Neural progenitor cell (in vitro differentiated cells): ENCODE data around the gene GAB2. TPM values are rescaled to one million over a fixed set of nuclear protein-coding genes. Genes with fewer than 3 reads are reported as not detected.

ENCODE experiments used
- DNase-seq: peaks from one replicate; pipeline ENCODE4 v3.0.0-alpha.2; 2016; ENCODE audit warnings: low spot score
- H2AFZ ChIP-seq: fragments of 200-600 bp; sonication (generic); replicated peaks from 2 replicates; pipeline ENCODE4 v1.6.1; 2016; ENCODE audit warnings: antibody characterized with exemption
- H3F3A ChIP-seq: fragments of 200-600 bp; sonication (generic); 2 replicates; pipeline ENCODE4 v1.6.1; 2016; ENCODE audit warnings: antibody characterized with exemption, low read depth
- H3K27ac ChIP-seq: fragments of 200-600 bp; sonication (generic); 2 replicates; pipeline ENCODE4 v1.5.1; 2016; ENCODE audit warnings: mild to moderate bottlenecking
- H3K27me3 ChIP-seq: fragments of 200-600 bp; sonication (generic); 2 replicates; pipeline ENCODE4 v1.6.1; 2016; ENCODE audit warnings: mild to moderate bottlenecking, moderate library complexity
- H3K36me3 ChIP-seq: fragments of 200-600 bp; sonication (generic); 2 replicates; pipeline ENCODE4 v1.5.1; 2016
- H3K4me1 ChIP-seq: fragments of 200-600 bp; sonication (generic); 2 replicates; pipeline ENCODE4 v1.6.1; 2016; ENCODE audit warnings: mixed run types
- H3K4me2 ChIP-seq: fragments of 200-600 bp; sonication (generic); 2 replicates; pipeline ENCODE4 v1.6.1; 2016
- H3K4me3 ChIP-seq: fragments of 200-600 bp; sonication (generic); 2 replicates; pipeline ENCODE4 v1.5.1; 2016
- H3K79me2 ChIP-seq: fragments of 200-600 bp; sonication (generic); 2 replicates; pipeline ENCODE4 v1.6.1; 2016; ENCODE audit warnings: low read depth
- H3K9ac ChIP-seq: fragments of 200-600 bp; sonication (generic); 2 replicates; pipeline ENCODE4 v1.6.1; 2016
- H3K9me3 ChIP-seq: fragments of 200-600 bp; sonication (generic); 2 replicates; pipeline ENCODE4 v1.5.1; 2016; ENCODE audit warnings: low read depth
- H4K20me1 ChIP-seq: fragments of 200-600 bp; sonication (generic); 2 replicates; pipeline ENCODE4 v1.6.1; 2016; ENCODE audit warnings: low read depth
- H3K27ac Mint-ChIP-seq: 3 replicates; pipeline ENCODE4 v1.8.0; 2021; ENCODE audit warnings: mixed read lengths
- H3K27me3 Mint-ChIP-seq: 2 replicates; pipeline ENCODE4 v1.8.0; 2022; ENCODE audit warnings: low read depth, mild to moderate bottlenecking, inconsistent platforms, moderate library complexity, mixed read lengths; ENCODE audit not compliant: insufficient read depth
- H3K36me3 Mint-ChIP-seq: 3 replicates; pipeline ENCODE4 v1.8.0; 2021; ENCODE audit warnings: mixed read lengths
- H3K4me1 Mint-ChIP-seq: 3 replicates; pipeline ENCODE4 v1.8.0; 2021; ENCODE audit warnings: mixed read lengths
- H3K4me3 Mint-ChIP-seq: 3 replicates; pipeline ENCODE4 v1.8.0; 2021; ENCODE audit warnings: mild to moderate bottlenecking, moderate library complexity, mixed read lengths
- H3K9me3 Mint-ChIP-seq: 3 replicates; pipeline ENCODE4 v1.8.0; 2020; ENCODE audit warnings: mixed read lengths
- EZH2 ChIP-seq: fragments of 200-600 bp; sonication (generic); IDR thresholded peaks from 2 replicates; pipeline ENCODE4 v1.6.1; 2017; ENCODE audit warnings: antibody characterized with exemption, mild to moderate bottlenecking, moderate library complexity
- EZH2phosphoT487 ChIP-seq: fragments of 200-600 bp; sonication (generic); IDR thresholded peaks from 2 replicates; pipeline ENCODE4 v1.6.1; 2017; ENCODE audit warnings: antibody characterized with exemption
- total RNA-seq: library from RNA; depleted of rRNA; stranded (reverse); fragments of >200 nt; gene quantifications from 2 replicates; pipeline ENCODE4 v1.2.3, GENCODE V29; 2015; ENCODE audit warnings: low replicate concordance
- TF ChIP-seq, protein P1 (sequence below): fragments of 200-600 bp; sonication (generic); IDR thresholded peaks from 2 replicates; pipeline ENCODE4 v1.5.1; 2017; ENCODE audit warnings: antibody characterized with exemption, mild to moderate bottlenecking

The GAB2 gene
- total RNA-seq, 1 donor from 2014 or later = 11.1 TPM

- Histone ChIP-seq H3K4me2 (no peak overlapping the region), H3K9me3 (no peaks in the 10 kb centered on the region), H3K4me1 (peaks cover 5% of the 10 kb centered on the region), H3F3A (no peaks in the 10 kb centered on the region), H3K9ac (no peak overlapping the region), H3K4me3 (no peak overlapping the region), H4K20me1 (peaks cover 4% of the 10 kb centered on the region), H2AFZ (no peak overlapping the region), H3K27me3 (no peaks in the 10 kb centered on the region), H3K36me3 (no peaks in the 10 kb centered on the region), H3K27ac (no peak overlapping the region), H3K79me2 (no peaks in the 10 kb centered on the region)
- H3K27ac Mint-ChIP-seq = no peak overlapping the region
- peaks cover 2% of the 10 kb centered on the region for H3K36me3 Mint-ChIP-seq
- no peak overlapping the region for H3K4me3 Mint-ChIP-seq
- no peak for DNase-seq
- peaks cover 7% of the 10 kb centered on the region for H3K4me1 Mint-ChIP-seq
- no peaks in the 10 kb centered on the region for H3K27me3 Mint-ChIP-seq
- TF ChIP-seq, protein P1, sequence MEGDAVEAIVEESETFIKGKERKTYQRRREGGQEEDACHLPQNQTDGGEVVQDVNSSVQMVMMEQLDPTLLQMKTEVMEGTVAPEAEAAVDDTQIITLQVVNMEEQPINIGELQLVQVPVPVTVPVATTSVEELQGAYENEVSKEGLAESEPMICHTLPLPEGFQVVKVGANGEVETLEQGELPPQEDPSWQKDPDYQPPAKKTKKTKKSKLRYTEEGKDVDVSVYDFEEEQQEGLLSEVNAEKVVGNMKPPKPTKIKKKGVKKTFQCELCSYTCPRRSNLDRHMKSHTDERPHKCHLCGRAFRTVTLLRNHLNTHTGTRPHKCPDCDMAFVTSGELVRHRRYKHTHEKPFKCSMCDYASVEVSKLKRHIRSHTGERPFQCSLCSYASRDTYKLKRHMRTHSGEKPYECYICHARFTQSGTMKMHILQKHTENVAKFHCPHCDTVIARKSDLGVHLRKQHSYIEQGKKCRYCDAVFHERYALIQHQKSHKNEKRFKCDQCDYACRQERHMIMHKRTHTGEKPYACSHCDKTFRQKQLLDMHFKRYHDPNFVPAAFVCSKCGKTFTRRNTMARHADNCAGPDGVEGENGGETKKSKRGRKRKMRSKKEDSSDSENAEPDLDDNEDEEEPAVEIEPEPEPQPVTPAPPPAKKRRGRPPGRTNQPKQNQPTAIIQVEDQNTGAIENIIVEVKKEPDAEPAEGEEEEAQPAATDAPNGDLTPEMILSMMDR = no peak
- TF ChIP-seq EZH2 (no peak), EZH2phosphoT487 (no peak)
- H3K9me3 Mint-ChIP-seq = no peaks in the 10 kb centered on the region
These were observed 160.0 kb downstream of the GAB2 start for GRCh38 chr11:78257654-78258053.

DNA sequence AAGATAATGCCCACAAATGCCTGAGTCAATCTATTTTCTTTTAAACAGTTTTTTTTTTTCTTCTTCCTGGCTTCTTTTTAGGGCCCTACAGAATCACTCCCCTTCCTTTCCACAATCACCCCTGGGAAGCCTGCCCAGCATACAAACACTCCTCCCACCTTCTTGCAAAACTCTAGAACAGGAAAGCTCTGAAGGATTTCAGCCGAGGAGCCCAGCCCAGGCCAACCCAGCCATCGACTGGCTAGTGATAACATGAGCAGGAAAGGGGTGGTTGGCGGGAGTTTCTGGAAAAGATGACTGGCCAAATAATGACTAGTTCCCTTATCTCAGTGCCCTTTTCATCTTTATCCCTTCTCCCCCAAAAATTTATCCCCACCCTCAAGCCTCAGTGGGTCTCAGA, 160.7 kb downstream of the GAB2 start:
- Histone ChIP-seq H3K4me1 (peaks cover 5% of the 10 kb centered on the region), H4K20me1 (peaks cover 4% of the 10 kb centered on the region), H3K4me2 (no peak overlapping the region), H3K27ac (no peak overlapping the region), H3F3A (no peaks in the 10 kb centered on the region), H3K36me3 (no peaks in the 10 kb centered on the region), H3K9ac (no peak overlapping the region), H3K79me2 (no peaks in the 10 kb centered on the region), H2AFZ (no peak overlapping the region), H3K4me3 (no peak overlapping the region), H3K9me3 (no peaks in the 10 kb centered on the region), H3K27me3 (no peaks in the 10 kb centered on the region)
- Mint-ChIP-seq H3K4me3 (no peak overlapping the region), H3K27me3 (no peaks in the 10 kb centered on the region), H3K36me3 (peaks cover 2% of the 10 kb centered on the region), H3K27ac (no peak overlapping the region), H3K9me3 (no peaks in the 10 kb centered on the region), H3K4me1 (peaks cover 7% of the 10 kb centered on the region)
- no peak for DNase-seq
- TF ChIP-seq, protein P1 = no peak
- TF ChIP-seq EZH2 = no peak
- TF ChIP-seq EZH2phosphoT487 = no peak

DNA sequence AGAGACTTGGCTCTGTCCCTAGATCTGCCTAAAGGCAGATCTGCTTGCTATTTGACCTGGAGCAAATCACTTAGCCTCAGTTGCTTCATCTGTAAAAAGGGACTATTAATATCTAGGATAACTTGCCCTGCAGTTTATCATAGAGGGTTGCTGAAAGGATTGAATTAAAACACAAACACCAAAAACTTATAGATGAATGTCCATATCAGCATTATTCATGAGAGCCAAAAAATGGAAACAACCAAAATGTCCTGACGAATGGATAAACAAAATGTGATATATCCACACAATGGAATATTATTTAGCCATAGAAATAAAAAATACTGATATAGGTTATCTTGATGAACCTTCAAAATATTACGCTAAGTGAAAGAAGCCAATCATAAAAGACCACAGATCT, 161.7 kb downstream of the GAB2 start:
- Histone ChIP-seq H3F3A (no peaks in the 10 kb centered on the region), H3K4me2 (no peak overlapping the region), H3K79me2 (no peaks in the 10 kb centered on the region), H3K9me3 (no peaks in the 10 kb centered on the region), H4K20me1 (peaks cover 4% of the 10 kb centered on the region), H2AFZ (no peak overlapping the region), H3K4me1 (no peaks in the 10 kb centered on the region), H3K36me3 (no peaks in the 10 kb centered on the region), H3K9ac (no peak overlapping the region), H3K27ac (no peak overlapping the region), H3K4me3 (no peak overlapping the region), H3K27me3 (no peaks in the 10 kb centered on the region)
- Mint-ChIP-seq H3K4me3 (no peak overlapping the region), H3K9me3 (no peaks in the 10 kb centered on the region), H3K27me3 (no peaks in the 10 kb centered on the region), H3K4me1 (peaks cover 4% of the 10 kb centered on the region), H3K36me3 (no peaks in the 10 kb centered on the region), H3K27ac (no peak overlapping the region)
- no peak for DNase-seq
- TF ChIP-seq, protein P1 = no peak
- no peak for TF ChIP-seq EZH2phosphoT487
- TF ChIP-seq EZH2 = no peak
